HG03045 (cell line): ENCODE results near the gene AGAP5.
"Not testable (repeated sequence)": the region's sequence is repeated elsewhere in the genome, so short reads cannot be mapped to it uniquely, and the experiment has no call there.

Experiments
- ATAC-seq: cut with Tn5 transposase; IDR thresholded peaks from one replicate; pipeline ENCODE4 v1.9.1; 2021; ENCODE audit warnings: mild to moderate bottlenecking, moderate library complexity; ENCODE audit not compliant: unreplicated experiment

The AGAP5 gene

DNA sequence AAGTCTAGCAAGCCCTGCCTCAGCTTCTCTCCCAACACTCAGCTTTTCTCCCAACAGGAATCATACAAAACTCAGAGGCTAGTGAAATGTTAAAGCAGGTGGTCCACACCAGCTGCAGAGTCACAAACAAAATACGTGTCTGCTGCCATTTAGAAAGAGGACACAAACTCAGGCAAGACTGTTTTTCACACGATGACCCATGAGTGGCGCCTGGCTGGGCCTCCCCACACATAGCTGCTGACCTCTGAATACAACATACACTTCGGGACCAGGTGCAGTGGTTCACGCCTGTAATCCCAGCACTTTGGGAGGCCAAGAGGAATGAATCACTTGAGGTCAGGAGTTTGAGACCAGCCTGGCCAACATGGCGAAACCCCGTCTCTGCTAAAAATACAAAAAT, 35.2 kb downstream of the AGAP5 start:
- ATAC-seq: not testable (repeated sequence)

DNA sequence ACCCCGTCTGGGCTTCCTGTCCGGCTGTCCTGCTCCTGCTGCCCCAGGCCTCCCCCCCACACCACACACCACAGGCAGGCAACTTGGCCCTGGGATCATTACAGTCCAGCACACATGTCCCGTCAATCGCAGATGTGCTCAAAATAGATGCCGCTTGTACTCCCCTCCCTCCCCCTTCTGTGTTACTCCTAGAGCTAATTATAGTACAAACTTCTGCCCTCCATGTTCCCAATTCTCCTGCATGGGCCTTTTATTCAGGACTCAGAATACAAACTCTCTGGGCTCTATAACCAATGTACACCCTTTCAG, 42.0 kb downstream of the AGAP5 start, which contains the start of gene SYNPO2L:
Gene SYNPO2L (minus strand): TSS at position 40 of the 309 bp plus-strand sequence. CDS start 107 bp downstream, outside the sequence.
- ATAC-seq: no peak

DNA sequence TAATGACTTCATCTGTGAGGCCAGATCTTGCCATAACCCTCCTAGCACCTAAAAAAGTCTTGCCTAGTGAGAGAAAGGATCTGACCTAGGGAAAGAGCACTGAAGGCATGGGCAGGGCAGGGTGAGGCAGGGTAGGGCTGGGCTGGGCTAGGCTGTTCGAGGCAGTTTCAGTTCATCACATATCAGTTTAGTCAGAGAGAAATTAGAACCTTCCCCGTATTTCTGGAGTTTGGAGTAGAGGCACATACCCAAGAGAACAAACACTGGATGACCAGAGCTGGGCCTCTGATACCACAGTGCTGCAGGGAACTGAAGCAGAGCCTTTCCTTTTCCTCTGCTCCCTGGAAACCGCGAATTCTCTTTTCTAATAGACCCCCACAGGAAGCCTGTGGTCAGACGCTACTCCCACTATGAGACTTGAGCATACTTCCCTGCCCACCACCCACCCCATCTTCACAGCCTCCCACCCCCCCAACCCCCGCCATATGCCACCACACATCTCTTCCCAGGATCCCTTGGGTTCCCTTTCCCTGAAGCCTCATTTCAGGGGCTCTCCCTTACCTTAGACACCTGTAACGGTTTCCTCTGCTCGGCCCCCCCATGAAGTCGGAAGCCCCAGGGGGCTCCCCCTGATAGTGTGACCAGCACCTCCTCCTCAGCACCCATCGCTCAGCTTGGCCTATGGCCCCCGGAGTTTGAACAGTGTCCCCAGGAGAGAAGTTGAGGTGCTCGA, 42.5 kb downstream of the AGAP5 start:
- ATAC-seq: no peak

DNA sequence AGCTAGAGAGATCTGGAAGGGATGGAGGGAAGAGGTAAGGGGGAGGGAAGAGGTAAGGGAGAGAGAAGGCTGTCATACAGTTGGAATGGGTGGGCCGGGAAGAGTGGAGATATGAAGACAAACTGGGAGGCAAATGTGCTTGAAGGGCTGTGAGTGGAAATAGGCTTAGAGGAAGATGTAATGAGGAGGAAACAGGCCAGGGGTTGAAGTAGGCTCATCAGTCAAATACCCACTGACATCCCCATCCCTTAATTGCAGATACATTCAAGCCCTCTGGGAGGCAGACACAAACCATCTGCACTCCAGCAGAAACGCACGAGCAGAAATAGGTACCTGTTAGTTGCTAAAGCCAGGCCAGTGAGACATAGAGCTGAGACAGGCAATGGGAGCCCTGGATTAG, 44.2 kb downstream of the AGAP5 start:
- no peak for ATAC-seq

DNA sequence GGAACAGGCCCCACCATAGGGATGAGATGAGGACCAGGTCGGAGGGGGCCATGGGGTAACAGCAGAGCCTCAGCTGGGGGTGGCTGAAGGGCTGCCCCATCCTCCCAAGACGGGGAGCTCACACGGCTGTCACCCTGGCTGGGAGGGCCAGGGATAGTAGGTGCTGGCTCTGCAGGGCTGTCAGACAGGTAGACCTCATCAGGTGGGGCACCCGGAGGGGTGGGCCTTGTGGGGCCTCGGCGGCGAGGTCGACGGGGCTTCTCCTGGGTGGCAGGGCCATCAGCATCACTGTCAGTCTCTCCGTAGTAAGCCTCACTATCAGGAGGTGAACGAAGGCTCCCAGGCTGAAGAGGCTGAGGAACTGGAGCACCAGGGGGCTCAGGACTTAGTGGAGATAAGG, 44.7 kb downstream of the AGAP5 start:
- no peak for ATAC-seq

DNA sequence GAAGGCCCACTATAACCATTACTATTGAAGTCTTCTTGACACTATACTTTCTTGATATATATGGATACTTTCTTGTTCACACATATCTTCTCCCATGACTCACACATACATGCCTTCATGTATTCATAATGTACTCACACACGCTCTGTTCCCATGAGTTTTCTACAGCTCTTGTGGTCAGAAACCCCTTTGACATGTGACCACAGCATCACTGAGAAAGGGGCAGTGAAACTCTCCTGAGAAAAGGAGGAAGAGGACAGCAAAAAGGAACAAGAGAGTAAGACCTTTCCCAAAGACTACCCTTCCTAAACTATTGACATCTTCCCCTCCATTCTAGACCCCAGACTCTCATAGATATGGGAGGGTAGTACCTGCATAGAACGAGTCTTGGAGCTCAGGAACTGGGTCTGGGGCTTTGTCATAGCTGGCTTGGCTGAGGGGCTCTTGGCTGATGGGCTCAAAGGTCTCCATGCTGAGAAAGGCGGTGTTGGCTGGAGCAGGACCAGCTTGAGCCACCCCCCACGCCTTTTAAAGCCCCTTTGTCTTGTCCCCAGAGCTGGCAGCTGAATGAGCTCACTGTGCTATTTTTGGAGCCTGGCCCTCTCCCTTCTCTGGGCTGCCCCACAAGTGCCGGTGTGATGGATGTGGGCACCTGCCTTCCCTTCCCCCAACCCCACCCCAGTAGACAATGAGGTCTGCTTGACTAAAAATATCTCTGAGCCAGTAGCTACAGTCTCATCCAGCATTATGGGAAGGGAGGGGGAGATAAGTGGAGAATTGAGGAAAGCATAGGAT, 47.2 kb downstream of the AGAP5 start:
- no peak for ATAC-seq

DNA sequence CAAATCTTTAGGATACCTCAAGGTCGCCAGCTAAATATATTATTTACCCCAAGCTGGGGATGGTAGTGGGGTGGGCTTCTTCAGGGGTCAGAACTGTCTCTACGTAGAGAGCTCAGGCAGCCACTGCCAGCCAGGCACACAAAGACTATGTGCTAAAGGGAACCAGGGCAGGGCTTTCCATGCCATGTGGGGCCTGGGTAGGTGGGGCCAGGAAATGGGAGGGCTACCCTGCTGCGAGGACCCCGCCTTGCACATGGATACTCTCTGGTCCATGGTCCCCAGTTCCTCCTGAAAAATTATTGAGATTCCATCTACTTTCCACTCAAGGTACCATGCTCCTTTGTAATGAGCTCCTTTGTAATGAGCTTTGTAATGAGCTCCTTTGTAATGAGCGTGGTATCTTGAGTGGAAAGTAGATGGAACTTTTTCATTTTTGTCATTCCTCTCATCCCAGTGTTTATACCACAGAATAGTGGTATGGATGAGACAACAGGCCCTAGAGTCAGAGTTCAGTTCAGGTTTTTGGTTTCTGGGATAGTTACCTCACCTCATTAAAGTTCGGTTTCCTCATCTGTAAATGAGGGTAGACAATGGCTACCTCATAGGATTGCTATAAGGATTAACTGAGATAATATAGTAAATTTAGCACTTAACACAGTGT, 47.9 kb downstream of the AGAP5 start:
- no peak for ATAC-seq

DNA sequence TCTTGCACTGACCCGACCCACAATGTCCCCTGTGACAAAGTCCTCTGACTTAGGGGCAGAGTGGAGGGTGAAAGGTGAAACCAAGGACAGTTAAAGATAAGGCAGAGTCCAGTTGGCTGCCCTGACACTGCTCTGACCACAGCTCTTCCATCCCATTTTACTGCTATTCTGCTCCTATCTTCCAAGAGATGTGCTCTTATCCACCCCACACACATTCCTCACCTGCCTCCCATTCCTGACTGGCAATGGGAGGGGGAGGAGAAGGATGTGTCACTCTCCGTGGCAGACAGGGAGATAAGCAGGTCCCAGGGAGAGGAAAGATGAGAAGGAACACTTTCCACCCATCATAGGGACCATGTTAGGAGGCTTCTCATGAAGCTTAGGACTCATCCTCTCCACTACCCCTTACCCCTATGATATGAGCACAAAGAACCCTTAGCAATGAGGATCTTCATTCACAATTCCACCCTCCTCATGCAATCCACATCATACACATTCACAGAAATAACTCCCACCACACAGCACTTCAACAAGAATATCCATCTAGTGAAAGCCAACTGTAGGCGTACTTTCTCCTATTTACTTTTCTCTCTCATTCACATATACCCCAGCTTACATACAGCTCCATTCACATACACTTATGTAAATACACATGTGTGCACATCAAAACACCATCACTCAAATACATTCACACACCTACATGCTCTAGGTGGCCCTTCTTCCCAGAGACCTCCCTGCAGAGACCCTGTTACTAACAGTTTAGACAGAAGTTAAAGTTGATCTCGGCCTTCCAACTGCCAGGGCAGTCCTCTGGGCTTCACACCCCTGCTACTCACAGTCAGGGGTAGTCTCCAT, 48.7 kb downstream of the AGAP5 start:
- no peak for ATAC-seq

DNA sequence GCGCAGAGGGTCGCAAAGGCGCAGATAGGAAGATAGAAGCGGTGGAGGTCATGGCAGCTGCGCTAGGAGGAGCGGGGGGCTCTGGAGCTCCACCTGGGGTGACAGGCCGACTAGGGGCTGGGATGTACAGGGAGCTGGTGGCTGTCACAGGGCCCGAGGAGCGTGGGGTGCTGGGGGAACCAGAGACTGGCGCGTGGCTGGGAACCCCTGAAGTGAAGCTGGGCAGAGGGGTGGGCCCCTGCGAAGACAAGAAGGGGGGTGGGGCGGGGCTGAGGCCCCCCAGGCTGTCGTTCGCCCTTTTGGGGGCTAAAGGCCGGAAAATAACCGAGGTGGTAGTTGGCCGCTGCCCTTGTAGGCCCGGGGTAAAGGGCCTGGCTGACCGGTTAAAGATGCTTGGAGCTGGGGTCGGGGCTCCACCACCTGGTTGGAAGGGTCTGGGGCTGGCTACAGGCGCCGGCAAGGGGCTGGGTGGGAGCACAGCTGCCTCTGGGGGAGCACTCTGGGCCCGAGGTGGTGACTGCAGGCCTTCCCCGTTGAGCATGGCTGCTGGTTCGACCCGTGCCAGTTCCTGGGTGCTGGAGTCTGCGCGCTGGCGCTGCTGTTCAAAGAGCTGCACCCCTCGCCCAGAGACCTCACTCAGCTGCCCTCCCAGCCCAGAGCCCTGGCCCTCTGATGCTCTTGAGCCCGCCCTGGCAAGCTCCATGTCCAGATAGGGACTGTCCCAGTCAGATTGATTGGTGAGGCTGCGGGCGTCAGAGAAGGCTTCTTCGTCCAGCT, 49.8 kb downstream of the AGAP5 start:
- no peak for ATAC-seq

DNA sequence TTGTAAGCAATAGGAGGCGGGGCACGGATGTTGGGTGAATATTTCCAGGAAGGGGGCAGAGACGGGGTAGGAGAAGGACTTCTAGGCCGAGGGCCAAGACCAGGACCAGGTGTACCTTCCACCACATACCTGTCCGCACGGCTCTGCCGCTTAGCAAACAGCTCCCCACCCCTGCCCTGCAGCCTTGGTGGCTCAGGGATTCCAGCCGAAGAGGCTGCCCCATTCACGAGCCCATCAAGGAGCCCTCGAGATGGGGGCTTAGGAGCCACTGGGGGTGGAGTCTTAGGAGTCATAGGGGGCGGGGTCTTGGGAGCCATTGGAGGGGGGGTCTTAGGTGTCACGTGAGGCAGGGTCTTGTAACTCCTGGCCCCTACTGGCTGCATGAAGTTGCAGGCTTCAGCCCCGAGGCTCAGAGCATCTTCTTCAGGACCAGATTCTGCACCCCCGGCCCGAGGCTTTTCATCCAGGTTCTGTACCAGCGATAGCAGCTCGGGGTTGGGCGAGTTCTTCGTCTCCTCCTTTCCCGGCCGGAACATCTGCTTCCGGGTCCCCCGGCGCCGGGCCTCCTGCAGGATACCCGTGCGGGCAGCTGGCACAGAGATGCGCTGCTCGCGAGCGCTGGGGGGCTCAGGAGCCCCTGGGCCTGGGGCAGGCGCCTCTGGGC, 50.6 kb downstream of the AGAP5 start:
- no peak for ATAC-seq

DNA sequence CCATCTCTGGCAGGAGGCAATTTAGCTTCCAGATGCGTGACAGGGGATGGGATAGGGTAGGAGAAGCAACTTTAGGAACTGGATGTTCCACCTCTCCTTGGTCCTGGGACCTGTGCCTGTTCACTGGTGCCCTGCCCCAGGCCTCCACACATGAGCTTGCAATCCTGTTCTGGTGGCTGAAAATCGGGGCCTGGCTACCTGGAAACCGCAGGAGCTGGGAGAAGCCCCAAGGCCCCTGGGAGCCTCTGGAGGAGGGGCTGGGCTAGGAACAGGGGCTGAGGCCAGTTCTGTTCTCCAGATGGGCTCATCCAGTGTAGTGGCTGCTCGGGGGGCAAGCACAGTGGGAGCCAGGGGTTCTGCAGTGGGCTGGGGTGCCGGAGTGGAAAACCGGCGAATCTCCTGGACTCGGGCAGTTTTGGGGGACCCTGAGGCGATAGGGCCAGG, 51.3 kb downstream of the AGAP5 start:
- no peak for ATAC-seq

DNA sequence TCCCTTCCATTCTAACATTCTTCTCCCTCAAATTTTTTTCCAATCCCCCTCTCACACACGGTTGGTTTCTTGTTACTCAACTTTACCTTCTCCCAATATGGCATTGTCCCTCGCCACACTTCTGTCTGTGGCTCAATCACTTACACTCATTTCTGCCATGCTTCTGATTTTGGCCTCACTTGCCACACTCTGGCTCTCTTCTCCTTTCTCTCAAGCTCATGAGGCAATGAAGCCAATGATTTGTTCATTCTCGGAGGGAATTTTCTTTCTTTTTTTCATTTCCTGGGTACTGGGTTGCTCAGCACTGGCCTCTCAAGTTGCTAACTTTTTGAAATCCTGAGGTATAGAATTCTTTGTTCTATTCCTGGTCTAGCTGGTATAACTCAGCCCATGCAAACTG, 52.7 kb downstream of the AGAP5 start:
- no peak for ATAC-seq

DNA sequence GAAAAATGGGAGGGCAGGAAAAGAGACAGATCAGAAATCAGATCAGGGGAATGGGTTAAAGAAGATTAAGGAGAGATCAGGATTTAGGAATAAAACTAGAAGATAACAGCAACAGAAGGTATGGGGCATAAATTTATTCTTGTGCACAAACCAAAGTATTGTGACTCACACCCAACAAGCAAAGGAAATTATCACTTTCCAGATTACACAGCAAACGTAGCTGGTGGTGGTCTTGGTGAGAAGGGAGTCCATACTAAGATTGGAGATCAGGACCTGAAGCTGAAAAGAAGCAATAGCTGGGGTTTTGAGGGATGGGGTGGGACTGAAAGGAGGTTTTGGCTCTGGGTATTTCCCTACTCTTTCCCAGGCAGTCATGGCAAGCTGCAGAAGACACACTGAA, 53.1 kb downstream of the AGAP5 start:
- ATAC-seq: no peak

DNA sequence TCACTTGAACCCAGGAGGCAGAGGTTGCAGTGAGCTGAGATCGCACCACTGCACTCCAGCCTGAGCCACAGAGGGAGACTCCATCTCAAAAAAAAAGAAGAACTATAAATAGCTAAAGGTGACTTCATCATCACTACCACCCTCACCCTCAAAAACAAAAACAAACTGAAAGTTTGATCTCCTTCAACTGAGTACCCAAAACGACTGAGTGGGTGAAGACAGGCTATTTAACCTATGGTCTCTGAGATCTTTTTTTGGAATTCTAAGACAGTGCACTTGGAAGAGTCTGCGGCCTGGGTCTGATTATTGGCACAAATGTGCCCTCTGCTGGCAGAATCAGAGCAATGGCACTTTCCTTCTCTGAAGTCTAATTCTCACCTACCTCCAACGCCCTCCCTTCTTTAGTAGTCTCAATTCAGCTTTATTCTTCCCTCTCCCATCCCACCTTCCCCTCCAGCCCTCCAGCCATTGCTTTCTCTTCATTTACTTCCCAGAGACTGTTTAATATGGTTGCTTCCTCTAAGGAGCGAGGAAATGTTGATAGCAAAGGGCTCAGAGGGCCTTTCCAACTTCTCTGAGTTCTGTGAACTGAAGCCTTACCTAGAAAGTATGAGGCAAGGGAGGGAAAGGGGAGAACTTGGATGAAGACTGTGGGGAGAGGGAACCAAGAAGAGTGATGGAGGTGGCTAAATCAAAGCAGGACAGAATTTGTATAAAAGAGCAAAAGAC, 53.7 kb downstream of the AGAP5 start:
- no peak for ATAC-seq

DNA sequence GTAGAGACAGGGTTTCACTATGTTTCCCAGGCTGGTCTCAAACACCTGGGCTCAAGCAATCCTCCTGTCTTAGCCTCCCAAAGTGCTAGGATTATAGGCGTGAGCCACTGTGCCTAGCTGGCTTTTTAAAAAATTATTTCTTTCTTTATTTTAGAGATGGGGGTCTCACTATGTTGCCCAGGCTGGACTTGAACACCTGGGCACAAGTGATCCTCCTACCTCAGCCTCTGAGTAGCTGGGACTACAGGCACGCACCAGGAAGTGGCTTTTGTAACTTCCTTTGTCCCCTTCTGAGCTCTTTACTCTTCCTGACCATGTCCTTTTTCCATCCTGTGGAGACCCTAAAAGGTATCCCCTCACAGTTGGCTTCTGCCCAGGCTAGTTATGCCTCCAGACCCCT, 54.5 kb downstream of the AGAP5 start:
- ATAC-seq: no peak

DNA sequence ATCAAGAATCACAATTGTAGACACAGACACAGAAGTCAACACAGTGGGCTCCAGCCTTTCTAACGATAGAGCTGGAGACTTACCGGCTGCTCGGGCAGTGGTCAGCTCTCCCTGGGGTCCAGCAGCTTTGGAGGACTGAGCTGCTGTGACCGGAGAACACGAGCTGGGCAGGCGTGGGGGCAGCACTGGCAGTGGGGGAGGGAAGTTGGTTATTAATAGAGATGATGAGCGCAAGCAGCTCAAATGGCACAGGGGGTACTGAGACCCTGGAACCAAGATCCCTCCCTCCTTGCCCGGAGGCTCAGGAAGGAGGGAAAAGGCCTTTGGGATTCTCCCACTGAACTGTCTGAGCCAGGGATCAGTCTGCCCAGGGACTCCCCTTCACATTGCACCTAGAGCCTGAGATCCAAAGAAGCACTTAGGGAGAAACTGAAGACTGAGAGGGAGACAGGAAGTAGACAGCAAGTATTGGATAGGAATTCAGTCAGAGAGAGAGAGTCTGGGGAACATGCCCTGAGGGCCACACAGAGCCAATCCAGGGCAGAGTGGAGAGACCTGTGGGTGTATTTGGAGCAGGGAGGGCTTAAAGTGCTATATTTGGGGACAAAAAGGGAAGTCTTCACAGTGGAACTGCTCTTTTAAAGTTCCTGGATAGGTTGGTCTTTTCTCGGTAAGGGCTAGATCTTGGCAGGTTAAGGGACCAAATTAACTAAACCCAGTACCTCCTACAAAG, 56.4 kb downstream of the AGAP5 start, which contains the start of gene MYOZ1:
Gene MYOZ1 (minus strand): TSS at position 147 of the 733 bp plus-strand sequence. CDS start 1,457 bp downstream, outside the sequence.
- ATAC-seq: no peak

DNA sequence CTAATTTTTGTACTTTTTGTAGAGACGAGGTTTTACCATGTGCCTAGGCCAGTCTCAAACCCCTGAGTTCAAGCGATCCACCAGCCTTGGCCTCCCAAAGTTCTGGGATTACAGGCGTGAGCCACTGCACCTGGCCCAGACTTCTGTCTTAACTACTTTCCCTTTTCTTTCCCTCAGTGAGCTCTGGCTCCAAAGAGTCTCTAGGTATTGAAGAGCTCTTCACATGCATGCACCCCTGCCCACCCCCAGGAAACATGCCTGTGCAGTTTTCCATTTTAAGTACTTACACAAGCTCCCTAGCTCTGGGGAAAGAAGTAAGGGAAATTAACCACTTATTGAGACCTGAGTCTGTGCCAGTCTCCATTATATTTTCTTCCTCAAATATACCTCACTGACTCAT, 58.6 kb downstream of the AGAP5 start:
- no peak for ATAC-seq

DNA sequence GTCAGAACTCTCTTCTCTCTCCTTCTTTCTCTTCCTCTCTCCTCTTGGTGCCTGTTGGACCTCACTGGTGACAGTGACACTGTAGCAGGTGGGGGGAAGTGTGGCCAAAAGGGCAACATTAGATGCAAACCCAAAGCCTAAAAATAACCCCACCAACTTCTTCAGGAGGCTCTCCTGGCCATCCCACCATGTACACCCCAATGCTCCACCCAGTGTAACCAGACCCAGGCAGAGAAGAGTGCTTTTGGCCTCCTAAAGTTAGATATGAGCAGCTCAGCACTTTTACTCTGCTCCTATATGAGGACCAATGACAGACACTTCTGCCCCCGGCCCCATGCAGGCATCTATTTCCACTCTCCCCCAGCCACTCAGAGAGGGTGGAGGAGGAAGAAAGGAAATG, 62.1 kb downstream of the AGAP5 start:
- no peak for ATAC-seq
